Measurements from ENCODE around the gene FLAD1. TPM values are rescaled to one million over a fixed set of nuclear protein-coding genes. Genes with fewer than 3 reads are reported as not detected.

Gene FLAD1
- 12.8 and 19.0 TPM in 2 replicates for total RNA-seq

GRCh38 chr1:154982897-154983648, at the start of gene FLAD1:
TSS of gene FLAD1 (plus strand) at chr1:154983344. CDS start at chr1:154983695, 351 bp downstream.

GRCh38 chr1:154936555-154937084, 46.5 kb upstream of the FLAD1 start, which contains the start of gene PMVK:
TSS of gene PMVK (minus strand) at chr1:154936719. CDS start at chr1:154936685, 34 bp downstream.

GRCh38 chr1:154955718-154956543, 27.2 kb upstream of the FLAD1 start, which contains the start of gene PBXIP1:
TSS of gene PBXIP1 (minus strand) at chr1:154956099. CDS start at chr1:154953721, 2,378 bp downstream.

GRCh38 chr1:154961207-154962155, 21.7 kb upstream of the FLAD1 start, which contains the start of gene PYGO2:
TSS of gene PYGO2 (minus strand) at chr1:154961782. CDS start at chr1:154961576, 206 bp downstream.

GRCh38 chr1:154970631-154971340, 12.4 kb upstream of the FLAD1 start, which contains the start of gene SHC1:
TSS of gene SHC1 (minus strand) at chr1:154970747. CDS start at chr1:154970526, 221 bp downstream.

GRCh38 chr1:154974102-154974807, 8.9 kb upstream of the FLAD1 start, which contains the start of gene CKS1B:
TSS of gene CKS1B (plus strand) at chr1:154974681. CDS start at chr1:154974746, 65 bp downstream.

GRCh38 chr1:154993572-154994268, 10.6 kb downstream of the FLAD1 start, which contains the start of gene LENEP:
TSS of gene LENEP (plus strand) at chr1:154993586. CDS start at chr1:154993608, 22 bp downstream.

GRCh38 chr1:155002464-155003226, 19.5 kb downstream of the FLAD1 start, which contains the start of gene ZBTB7B:
TSS of gene ZBTB7B (plus strand) at chr1:155002802. CDS start at chr1:155014661, 11,859 bp downstream.

GRCh38 chr1:155033524-155033923, 50.4 kb downstream of the FLAD1 start, which contains the start of the genes DCST1 and DCST2:
TSS of gene DCST1 (plus strand) at chr1:155033824. CDS start at chr1:155034037, 213 bp downstream.
TSS of gene DCST2 (minus strand) at chr1:155033781. CDS start at chr1:155033701, 80 bp downstream.

Other genes starting within 250 kb of the FLAD1 start
- gene KCNN3, start 113.1 kb upstream of the FLAD1 start, total RNA-seq: 0.13 and 0.25 TPM in 2 replicates
- 11.3 and 12.6 TPM in 2 replicates for gene PMVK, start 46.6 kb upstream of the FLAD1 start, total RNA-seq
- 89.0 and 104 TPM in 2 replicates for gene PBXIP1, start 27.2 kb upstream of the FLAD1 start, total RNA-seq
- gene PYGO2, start 21.6 kb upstream of the FLAD1 start, total RNA-seq: 8.1 and 14.1 TPM in 2 replicates
- 218 and 248 TPM in 2 replicates for gene SHC1, start 12.6 kb upstream of the FLAD1 start, total RNA-seq
- gene CKS1B, start 8.7 kb upstream of the FLAD1 start, total RNA-seq: 50.2 and 70.3 TPM in 2 replicates
- 0.66 and 0.99 TPM in 2 replicates for gene LENEP, start 10.2 kb downstream of the FLAD1 start, total RNA-seq
- gene ZBTB7B, start 19.5 kb downstream of the FLAD1 start, total RNA-seq: 14.3 and 19.3 TPM in 2 replicates
- gene DCST2, start 50.4 kb downstream of the FLAD1 start, total RNA-seq: 0.06 TPM in 1 of 2 replicates, not detected in the other
- gene DCST1, start 50.5 kb downstream of the FLAD1 start, total RNA-seq: not detected in 2 replicates
- 80.9 and 98.0 TPM in 2 replicates for gene ADAM15, start 68.0 kb downstream of the FLAD1 start, total RNA-seq
- 1.8 and 2.7 TPM in 2 replicates for gene EFNA4, start 80.4 kb downstream of the FLAD1 start, total RNA-seq
- gene EFNA3, start 95.5 kb downstream of the FLAD1 start, total RNA-seq: 0.37 and 0.53 TPM in 2 replicates
- gene EFNA1, start 144.5 kb downstream of the FLAD1 start, total RNA-seq: 1.1 and 1.2 TPM in 2 replicates
- 21.9 and 27.0 TPM in 2 replicates for gene SLC50A1, start 152.5 kb downstream of the FLAD1 start, total RNA-seq
- 24.9 and 42.1 TPM in 2 replicates for gene DPM3, start 157.2 kb downstream of the FLAD1 start, total RNA-seq
- 86.8 and 98.7 TPM in 2 replicates for gene KRTCAP2, start 190.0 kb downstream of the FLAD1 start, total RNA-seq
- 3.6 and 4.2 TPM in 2 replicates for gene TRIM46, start 190.5 kb downstream of the FLAD1 start, total RNA-seq
- gene THBS3, start 224.6 kb downstream of the FLAD1 start, total RNA-seq: 33.2 and 45.4 TPM in 2 replicates
- gene MTX1, start 225.4 kb downstream of the FLAD1 start, total RNA-seq: 31.0 and 33.8 TPM in 2 replicates

Measured in aortic smooth muscle cell (primary cell).